ENCODE results near the gene TBC1D4.

GRCh38 chr13:75478659-75479058 is 3.3 kb downstream of the TBC1D4 start:
- no peak for TF ChIP-seq POLR2A (IDR thresholded peaks at IDR 0.05; ENCODE audit: low read depth)
- TF ChIP-seq, protein P1, sequence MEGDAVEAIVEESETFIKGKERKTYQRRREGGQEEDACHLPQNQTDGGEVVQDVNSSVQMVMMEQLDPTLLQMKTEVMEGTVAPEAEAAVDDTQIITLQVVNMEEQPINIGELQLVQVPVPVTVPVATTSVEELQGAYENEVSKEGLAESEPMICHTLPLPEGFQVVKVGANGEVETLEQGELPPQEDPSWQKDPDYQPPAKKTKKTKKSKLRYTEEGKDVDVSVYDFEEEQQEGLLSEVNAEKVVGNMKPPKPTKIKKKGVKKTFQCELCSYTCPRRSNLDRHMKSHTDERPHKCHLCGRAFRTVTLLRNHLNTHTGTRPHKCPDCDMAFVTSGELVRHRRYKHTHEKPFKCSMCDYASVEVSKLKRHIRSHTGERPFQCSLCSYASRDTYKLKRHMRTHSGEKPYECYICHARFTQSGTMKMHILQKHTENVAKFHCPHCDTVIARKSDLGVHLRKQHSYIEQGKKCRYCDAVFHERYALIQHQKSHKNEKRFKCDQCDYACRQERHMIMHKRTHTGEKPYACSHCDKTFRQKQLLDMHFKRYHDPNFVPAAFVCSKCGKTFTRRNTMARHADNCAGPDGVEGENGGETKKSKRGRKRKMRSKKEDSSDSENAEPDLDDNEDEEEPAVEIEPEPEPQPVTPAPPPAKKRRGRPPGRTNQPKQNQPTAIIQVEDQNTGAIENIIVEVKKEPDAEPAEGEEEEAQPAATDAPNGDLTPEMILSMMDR (IDR thresholded peaks at IDR 0.05), result no peak
- no peak for TF ChIP-seq EP300 (IDR thresholded peaks at IDR 0.05)

Data from esophagus muscularis mucosa (tissue), 4 donors.